Adipocyte (in vitro differentiated cells): ENCODE data around the gene TSHZ3.

Source experiments
- DNase-seq: peaks from one replicate; pipeline ENCODE4 v3.0.0-alpha.2; 2015; ENCODE audit warnings: low read depth
- H3K27me3 ChIP-seq: replicated peaks from 2 replicates; pipeline ENCODE4 v1.7.0; 2013; ENCODE audit warnings: mild to moderate bottlenecking, low read length, moderate library complexity; ENCODE audit not compliant: control insufficient read depth, insufficient read depth
- H3K36me3 ChIP-seq: 2 replicates; pipeline ENCODE4 v1.7.0; 2013; ENCODE audit warnings: low read length, mild to moderate bottlenecking, moderate library complexity; ENCODE audit not compliant: control insufficient read depth, insufficient read depth, severe bottlenecking
- H3K4me1 ChIP-seq: 2 replicates; pipeline ENCODE4 v1.7.0; 2013; ENCODE audit warnings: mild to moderate bottlenecking, low read length, moderate library complexity; ENCODE audit not compliant: control insufficient read depth, insufficient read depth
- H3K4me3 ChIP-seq: 2 replicates; pipeline ENCODE4 v1.7.0; 2013; ENCODE audit warnings: mild to moderate bottlenecking, low read length, moderate library complexity
- H3K9ac ChIP-seq: 2 replicates; pipeline ENCODE4 v1.7.0; 2013; ENCODE audit warnings: mild to moderate bottlenecking, low read length, moderate library complexity
- H3K9me3 ChIP-seq: 2 replicates; pipeline ENCODE4 v1.7.0; 2013; ENCODE audit warnings: mild to moderate bottlenecking, low read length, moderate library complexity; ENCODE audit not compliant: control insufficient read depth

Gene TSHZ3

GRCh38 chr19:31378404-31378803, 29.2 kb upstream of the TSHZ3 start:
- peak overlapping the region; percentile 39 for H3K4me3 ChIP-seq
- peaks cover 17% of the 10 kb centered on the region for H3K4me1 ChIP-seq
- no peaks in the 10 kb centered on the region for H3K36me3 ChIP-seq
- H3K9me3 ChIP-seq = no peaks in the 10 kb centered on the region
- peak; percentile 93 for DNase-seq
- peak overlapping the region; percentile 50 for H3K9ac ChIP-seq
- no peaks in the 10 kb centered on the region for H3K27me3 ChIP-seq

DNA sequence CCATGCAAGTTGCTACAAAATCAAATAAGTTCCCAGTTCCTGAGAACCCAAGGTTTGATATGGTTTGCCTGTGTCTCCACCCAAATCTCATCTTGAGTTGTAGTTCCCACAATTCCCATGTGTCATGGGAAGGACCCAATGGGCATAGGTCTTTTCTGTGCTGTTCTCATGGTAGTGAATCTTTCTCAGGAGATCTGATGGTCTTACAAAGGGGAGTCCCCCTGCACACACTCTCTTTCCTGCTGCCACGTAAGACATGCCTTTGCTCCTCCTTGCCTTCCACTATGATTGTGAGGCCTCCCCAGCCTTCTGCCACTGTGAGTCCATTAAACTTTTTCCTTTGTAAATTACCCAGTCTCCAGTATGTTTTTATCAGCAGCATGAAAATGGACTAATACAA, 28.5 kb upstream of the TSHZ3 start:
- no peaks in the 10 kb centered on the region for H3K27me3 ChIP-seq
- peaks cover 17% of the 10 kb centered on the region for H3K4me1 ChIP-seq
- H3K36me3 ChIP-seq = no peaks in the 10 kb centered on the region
- no peak for DNase-seq
- H3K9me3 ChIP-seq = no peaks in the 10 kb centered on the region
- H3K4me3 ChIP-seq = peak overlapping the region; percentile 39
- peak overlapping the region; percentile 50 for H3K9ac ChIP-seq

DNA sequence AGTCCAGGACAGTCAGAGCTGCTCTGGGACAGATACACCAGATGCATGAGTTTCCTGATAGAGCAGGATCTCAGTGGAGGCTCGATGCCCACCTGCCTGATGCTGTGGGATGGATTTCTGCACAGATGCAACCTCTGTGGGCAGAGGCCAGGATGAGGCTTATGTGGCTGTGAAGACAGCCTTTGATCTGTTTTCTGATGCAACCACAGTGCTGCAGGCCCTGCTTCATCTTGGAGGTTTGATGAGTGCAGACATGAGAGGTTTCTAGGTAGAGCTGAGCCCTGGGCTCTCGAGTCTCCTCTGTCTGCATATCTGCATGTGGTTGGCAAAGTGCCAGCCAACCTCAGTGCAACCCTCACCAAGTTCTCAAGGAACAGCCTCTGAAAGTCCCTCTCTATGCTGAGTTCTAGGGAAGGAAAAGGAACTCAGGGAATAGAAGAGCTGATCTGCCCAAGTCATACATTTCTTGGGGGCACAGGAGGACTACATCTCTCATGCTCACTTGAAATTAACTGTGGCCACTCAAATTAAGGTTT, 23.1 kb upstream of the TSHZ3 start:
- Histone ChIP-seq H3K4me3 (no peak overlapping the region), H3K4me1 (peaks cover under 1% of the 10 kb centered on the region), H3K9me3 (no peaks in the 10 kb centered on the region), H3K36me3 (no peaks in the 10 kb centered on the region), H3K27me3 (no peaks in the 10 kb centered on the region), H3K9ac (no peak overlapping the region)
- no peak for DNase-seq

GRCh38 chr19:31370216-31370615, 21.0 kb upstream of the TSHZ3 start:
- DNase-seq = no peak
- no peaks in the 10 kb centered on the region for H3K36me3 ChIP-seq
- no peak overlapping the region for H3K4me3 ChIP-seq
- no peaks in the 10 kb centered on the region for H3K27me3 ChIP-seq
- no peaks in the 10 kb centered on the region for H3K4me1 ChIP-seq
- no peaks in the 10 kb centered on the region for H3K9me3 ChIP-seq
- no peak overlapping the region for H3K9ac ChIP-seq

DNA sequence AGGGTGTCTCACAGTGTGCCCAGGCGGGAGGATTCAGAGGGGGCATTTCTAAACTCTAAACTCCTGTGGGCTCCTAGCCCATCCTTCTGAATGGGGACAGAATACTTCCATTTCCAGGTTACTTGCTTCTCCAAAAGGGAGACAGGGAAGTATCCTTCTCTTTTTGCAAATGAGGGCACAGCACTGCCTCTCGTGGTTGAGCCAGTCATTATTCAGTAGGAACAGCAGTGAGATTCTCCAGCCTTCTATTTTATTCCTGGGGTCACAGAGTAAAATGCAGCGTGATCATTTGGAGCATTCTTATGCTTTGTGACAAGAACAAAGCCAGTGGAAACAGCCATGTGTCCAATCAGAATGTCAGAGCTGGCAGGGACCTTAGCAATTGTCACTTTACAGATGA, 15.7 kb upstream of the TSHZ3 start:
- no peak for DNase-seq
- no peak overlapping the region for H3K4me3 ChIP-seq
- no peaks in the 10 kb centered on the region for H3K27me3 ChIP-seq
- no peaks in the 10 kb centered on the region for H3K4me1 ChIP-seq
- H3K9ac ChIP-seq = no peak overlapping the region
- no peaks in the 10 kb centered on the region for H3K36me3 ChIP-seq
- no peaks in the 10 kb centered on the region for H3K9me3 ChIP-seq

GRCh38 chr19:31361728-31362127, 12.5 kb upstream of the TSHZ3 start:
- Histone ChIP-seq H3K4me3 (no peak overlapping the region), H3K9ac (no peak overlapping the region), H3K36me3 (no peaks in the 10 kb centered on the region), H3K27me3 (no peaks in the 10 kb centered on the region), H3K4me1 (no peaks in the 10 kb centered on the region), H3K9me3 (no peaks in the 10 kb centered on the region)
- no peak for DNase-seq

- H3K9ac ChIP-seq = no peak overlapping the region
- H3K4me3 ChIP-seq = no peak overlapping the region
- DNase-seq = no peak
- no peaks in the 10 kb centered on the region for H3K36me3 ChIP-seq
- H3K9me3 ChIP-seq = no peaks in the 10 kb centered on the region
- no peaks in the 10 kb centered on the region for H3K27me3 ChIP-seq
- H3K4me1 ChIP-seq = no peaks in the 10 kb centered on the region
Observed at GRCh38 chr19:31357315-31357673, 8.1 kb upstream of the TSHZ3 start.

DNA sequence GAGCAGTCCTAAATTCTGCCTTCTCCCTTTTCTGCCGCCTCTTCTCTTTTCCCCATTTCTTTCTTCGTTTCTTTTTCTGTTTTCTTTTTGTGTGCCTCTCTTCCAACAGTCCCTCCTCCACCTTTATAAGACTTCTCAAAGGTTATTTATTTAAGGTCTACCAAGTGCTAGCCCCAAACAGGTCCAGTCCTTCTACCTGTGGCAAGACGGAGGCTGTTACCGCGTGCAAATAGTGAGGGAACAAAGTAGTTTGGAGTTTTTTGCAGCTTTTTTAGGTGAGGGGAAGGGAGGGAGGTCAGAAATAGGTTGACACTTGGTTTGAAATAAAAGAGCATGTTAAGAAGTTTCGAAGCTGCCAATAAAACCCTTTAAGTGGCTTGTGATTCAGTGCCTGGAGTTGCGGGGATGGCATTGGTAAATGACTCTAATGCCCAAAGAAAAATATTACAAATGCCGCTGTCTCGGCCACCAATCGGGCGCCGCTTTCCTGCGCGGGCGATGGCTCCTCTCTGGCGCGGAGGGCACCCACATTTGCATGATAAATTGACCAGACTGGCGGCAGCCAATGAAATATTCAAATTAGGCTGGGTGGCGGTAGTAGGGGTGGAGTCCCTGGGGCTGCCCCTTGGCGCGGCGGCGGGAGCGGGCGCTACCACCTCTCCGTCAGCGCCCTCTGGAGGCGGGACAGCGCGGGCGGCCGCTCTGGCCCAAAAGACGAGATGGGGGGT, 7.5 kb upstream of the TSHZ3 start:
- DNase-seq = no peak
- no peak overlapping the region for H3K4me3 ChIP-seq
- no peaks in the 10 kb centered on the region for H3K36me3 ChIP-seq
- H3K4me1 ChIP-seq = peaks cover 4% of the 10 kb centered on the region
- no peaks in the 10 kb centered on the region for H3K27me3 ChIP-seq
- H3K9me3 ChIP-seq = no peaks in the 10 kb centered on the region
- no peak overlapping the region for H3K9ac ChIP-seq

DNA sequence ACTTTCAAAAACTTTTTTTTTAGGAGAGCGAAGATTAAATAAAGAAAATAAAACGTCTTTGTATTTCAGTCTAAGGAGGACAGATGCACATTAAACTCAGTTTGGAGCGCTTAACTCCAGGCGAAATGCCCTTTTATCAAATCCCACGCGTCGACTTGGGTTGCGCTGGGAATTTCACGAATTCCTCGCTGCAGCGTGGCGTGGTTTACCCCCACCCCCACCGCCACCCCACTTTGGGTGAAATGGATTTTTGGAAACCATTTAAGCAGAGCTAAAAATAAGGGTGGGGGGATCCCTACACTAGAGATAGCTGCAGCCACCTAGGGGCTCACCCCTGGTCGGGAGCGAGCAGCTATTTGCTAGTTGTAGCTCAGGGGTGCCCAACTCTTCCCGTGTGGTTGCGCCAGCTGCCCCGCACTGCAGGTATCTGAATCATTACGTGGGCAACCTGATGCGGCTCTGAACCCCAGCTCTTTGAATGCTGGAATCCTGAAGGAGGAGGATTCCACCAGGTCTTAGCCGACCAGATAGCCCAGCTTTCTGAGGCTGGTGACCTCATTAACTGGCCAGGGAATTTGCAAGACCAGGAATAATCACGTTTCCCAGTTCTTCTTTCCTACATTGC, 6.5 kb upstream of the TSHZ3 start:
- H3K36me3 ChIP-seq = no peaks in the 10 kb centered on the region
- no peaks in the 10 kb centered on the region for H3K27me3 ChIP-seq
- H3K9me3 ChIP-seq = no peaks in the 10 kb centered on the region
- no peak for DNase-seq
- peaks cover 6% of the 10 kb centered on the region for H3K4me1 ChIP-seq
- H3K9ac ChIP-seq = no peak overlapping the region
- no peak overlapping the region for H3K4me3 ChIP-seq

DNA sequence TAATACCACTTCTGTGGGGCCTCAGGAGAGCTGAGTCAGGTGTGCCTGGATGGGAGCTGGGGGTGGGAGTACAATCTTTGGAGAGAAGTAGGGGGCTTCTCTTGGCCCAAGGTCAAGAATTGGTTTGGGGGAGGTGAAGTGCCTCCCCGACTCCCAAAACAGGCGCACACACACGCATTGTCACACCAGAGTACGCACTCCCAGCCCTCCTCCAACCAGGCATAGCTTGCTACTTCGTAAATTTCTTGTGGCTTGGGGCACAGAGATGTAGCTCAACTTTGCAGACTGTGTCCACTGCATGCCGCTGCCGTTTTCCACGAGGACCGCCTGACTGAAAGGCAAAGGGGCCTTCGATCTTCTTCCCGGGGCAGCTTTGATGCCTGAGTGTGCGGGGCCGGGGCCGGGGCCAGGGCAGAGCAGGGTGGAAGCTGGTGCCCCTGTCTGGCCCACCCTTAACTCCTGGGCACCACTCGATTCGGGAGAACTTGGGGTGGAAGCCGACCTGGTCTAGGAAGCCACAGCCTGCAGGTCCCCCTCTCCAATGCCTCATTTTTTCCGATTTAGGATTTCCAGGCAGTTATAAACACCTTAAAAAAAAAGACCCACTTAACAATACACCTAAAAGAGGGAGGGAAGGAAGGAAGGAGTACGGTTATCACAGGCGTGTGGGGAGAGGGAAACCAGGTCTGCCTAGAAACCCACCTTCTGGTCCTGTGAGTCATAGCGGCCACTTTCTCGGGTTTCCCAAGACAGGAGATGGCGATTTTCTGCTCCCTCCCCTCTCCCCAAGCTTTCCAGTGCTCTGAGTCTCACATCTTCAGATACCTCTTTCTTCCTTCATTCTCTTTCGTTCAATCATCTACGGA, 5.8 kb upstream of the TSHZ3 start:
- H3K4me1 ChIP-seq = peaks cover 6% of the 10 kb centered on the region
- H3K27me3 ChIP-seq = no peaks in the 10 kb centered on the region
- H3K9me3 ChIP-seq = no peaks in the 10 kb centered on the region
- no peak overlapping the region for H3K4me3 ChIP-seq
- H3K9ac ChIP-seq = no peak overlapping the region
- DNase-seq = no peak
- H3K36me3 ChIP-seq = no peaks in the 10 kb centered on the region

DNA sequence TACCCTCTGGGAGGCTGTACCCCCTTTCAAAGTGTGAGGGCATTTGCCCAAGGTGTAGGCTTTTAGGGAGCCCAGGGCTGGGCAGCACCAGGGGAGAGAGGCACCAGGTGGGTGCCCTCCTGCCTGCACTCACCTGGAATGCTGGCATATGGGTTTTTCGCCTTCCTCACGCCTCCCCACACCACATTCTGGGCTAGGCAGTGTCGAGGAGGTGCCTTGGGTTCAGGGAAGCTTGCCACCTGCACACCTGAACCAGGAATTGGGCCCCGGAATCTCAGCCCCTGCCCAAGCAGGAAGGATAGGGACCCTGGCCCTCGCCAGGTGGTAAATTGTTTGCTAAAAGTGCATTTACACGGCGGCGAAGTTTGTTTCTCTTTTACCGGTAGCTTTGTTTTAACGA, 5.1 kb upstream of the TSHZ3 start:
- no peaks in the 10 kb centered on the region for H3K27me3 ChIP-seq
- DNase-seq = no peak
- H3K9me3 ChIP-seq = no peaks in the 10 kb centered on the region
- peaks cover 6% of the 10 kb centered on the region for H3K4me1 ChIP-seq
- no peaks in the 10 kb centered on the region for H3K36me3 ChIP-seq
- no peak overlapping the region for H3K4me3 ChIP-seq
- no peak overlapping the region for H3K9ac ChIP-seq
